Measurements from ENCODE around the gene GNAT3. TPM values are rescaled to one million over a fixed set of nuclear protein-coding genes. Genes with fewer than 3 reads are reported as not detected.

The GNAT3 gene
- total and polyA plus RNA-seq, 2 of the 8 experiments (the other 6 are each of a cell fraction or from before 2014, with no cell fraction given): not detected

DNA sequence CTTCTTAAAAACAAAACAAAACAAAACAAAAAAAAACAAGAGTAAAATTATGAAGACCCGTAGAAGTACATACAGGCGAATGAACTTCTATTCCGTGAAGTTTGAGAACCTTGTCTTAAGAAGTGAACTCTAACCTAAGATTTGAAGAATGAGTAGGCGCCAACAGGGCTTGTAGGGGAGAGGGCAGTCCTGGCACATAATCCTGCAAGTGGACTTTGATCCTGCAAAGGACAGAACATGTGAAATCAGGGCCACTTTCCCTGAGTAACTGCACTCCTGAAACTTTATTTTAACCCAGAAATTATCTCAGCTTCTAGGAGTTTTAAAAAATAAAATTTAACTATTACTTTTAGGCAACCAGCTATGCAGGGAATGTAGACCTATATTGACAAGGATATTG is 62.0 kb downstream of the GNAT3 start:
- Histone ChIP-seq H3K23ac (ENCODE audit: insufficient read length) (no peak overlapping the region), H3K18ac (ENCODE audit: extremely low read depth, low read length) (no peak overlapping the region), H3K27me3 (replicated peaks in 1 of 4; ENCODE audit: control insufficient read depth in 3 of 4, extremely low read depth in 1 of 4, insufficient read depth in 3 of 4, low read length in 3 of 4) (no peaks in the 10 kb centered on the region), H3K14ac (ENCODE audit: insufficient read length) (no peak overlapping the region), H3K4me1 (replicated peaks in 1 of 4; ENCODE audit: control insufficient read depth in 3 of 4, insufficient read depth in 4 of 4, low read length in 3 of 4) (no peaks in the 10 kb centered on the region), H3K9ac (replicated peaks in 1 of 4; ENCODE audit: extremely low read depth in 1 of 4, low read depth in 3 of 4, low read length in 3 of 4) (no peak overlapping the region), H3K27ac (ENCODE audit: low read depth, low read length) (no peak overlapping the region), H2AK5ac (ENCODE audit: low read depth, low read length) (no peak overlapping the region), H2BK5ac (ENCODE audit: low read depth, low read length) (no peak overlapping the region), H3K9me3 (ENCODE audit: insufficient read depth in 2 of 2, low read depth in 1 of 2, low read length in 1 of 2) (no peaks in the 10 kb centered on the region), H2BK120ac (replicated peaks; ENCODE audit: low read depth, low read length) (no peak overlapping the region), H3K23me2 (ENCODE audit: low read depth, low read length) (no peaks in the 10 kb centered on the region), H3K4me3 (ENCODE audit: extremely low read depth in 1 of 4, insufficient read depth in 2 of 4, low read depth in 3 of 4, low read length in 4 of 4) (no peak overlapping the region), H3K4me2 (ENCODE audit: insufficient read depth in 1 of 2, low read depth in 2 of 2, low read length in 2 of 2) (no peak overlapping the region), H4K8ac (ENCODE audit: extremely low read depth, insufficient read depth, low read length) (no peak overlapping the region), H3K4ac (replicated peaks; ENCODE audit: insufficient read length, low read depth, low read length) (no peak overlapping the region), H3K79me1 (ENCODE audit: low read depth, low read length) (no peaks in the 10 kb centered on the region), H3K36me3 (ENCODE audit: control insufficient read depth in 2 of 4, insufficient read depth in 4 of 4, low read length in 3 of 4) (no peaks in the 10 kb centered on the region), H2BK12ac (ENCODE audit: low read depth, low read length) (no peak overlapping the region), H2BK20ac (ENCODE audit: low read length) (no peak overlapping the region), H3K79me2 (ENCODE audit: control insufficient read depth in 1 of 2, insufficient read depth in 2 of 2, low read length in 2 of 2) (no peaks in the 10 kb centered on the region), H4K20me1 (replicated peaks in 1 of 2; ENCODE audit: control insufficient read depth in 1 of 2, insufficient read depth in 2 of 2, low read length in 2 of 2) (no peaks in the 10 kb centered on the region), H4K5ac (ENCODE audit: insufficient read length, low read depth, low read length) (no peak overlapping the region), H3K56ac (replicated peaks; ENCODE audit: insufficient read length, low read depth, low read length) (no peak overlapping the region), H4K91ac (replicated peaks; ENCODE audit: insufficient read length, low read length) (no peak overlapping the region), H2BK15ac (ENCODE audit: low read length) (no peak overlapping the region), H2AFZ (ENCODE audit: low read length) (no peak overlapping the region)
- DNase-seq (ENCODE audit: low read depth in 1 of 2, low spot score in 2 of 2): no peak
- TF ChIP-seq SRF (IDR thresholded peaks at IDR 0.05; ENCODE audit: low read depth, low read length): no peak
- TF ChIP-seq KDM5A (IDR thresholded peaks at IDR 0.05; ENCODE audit: low read length): no peak
- TF ChIP-seq RNF2 (IDR thresholded peaks at IDR 0.05; ENCODE audit: borderline replicate concordance, low read depth, low read length, missing control alignments, poor library complexity, severe bottlenecking): no peak
- TF ChIP-seq SP1 (IDR thresholded peaks at IDR 0.05; ENCODE audit: low read depth, low read length): no peak
- no peak for TF ChIP-seq JUND (IDR thresholded peaks at IDR 0.05; ENCODE audit: low read length)
- no peak for FAIRE-seq
- ChIA-PET POLR2A (ENCODE audit: partially characterized antibody) (no interaction called here), CTCF (ENCODE audit: partially characterized antibody) (interaction anchor here (0.6 to 1.2 kb wide), 4 partner anchors 22 to 71 kb away, joined by 3 to 7 read pairs (median 3); no protein-coding TSS in a partner anchor)
- WGBS, 2 experiments (ENCODE audit: extremely low coverage in 1 of 2, insufficient coverage in 1 of 2, insufficient read length in 1 of 2, insufficient replicate concordance in 2 of 2, low coverage in 1 of 2, low lambda C conversion rate in 2 of 2, missing lambda C conversion rate in 1 of 2): 95% methylated on average over 4 of the region's 4 CpGs; no CpG with 5 or more reads in 1 of the 2 experiments

All from H1 (cell line).